ENCODE results near the gene DNAJB8.
A peak's percentile ranks its signal among the peaks of the same experiment; 100 is the strongest.

Gene DNAJB8

GRCh38 chr3:128434524-128434923 lies 32.2 kb downstream of the DNAJB8 start:
- no peak for DNase-seq (ENCODE audit: low read depth, low spot score)
- no peak overlapping the region for H3K4me3 ChIP-seq (ENCODE audit: low read length)

DNA sequence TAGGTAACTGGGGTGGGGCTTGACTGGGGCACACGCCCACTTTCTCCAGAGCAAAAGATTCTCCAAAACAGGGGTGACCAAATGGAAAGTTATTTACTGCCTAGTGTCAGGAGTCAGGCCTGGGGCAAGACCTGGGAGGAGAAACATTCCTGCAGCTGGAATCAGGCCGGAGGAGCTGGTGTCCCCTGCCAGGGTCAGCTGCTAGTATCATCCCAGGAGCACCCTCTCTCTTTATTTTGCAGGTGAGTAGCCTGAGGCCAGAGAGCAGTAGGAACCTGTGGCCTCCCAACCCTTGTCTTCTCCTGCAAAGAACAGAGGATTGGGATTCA lies 32.9 kb downstream of the DNAJB8 start:
- no peak for DNase-seq (ENCODE audit: low read depth, low spot score)

GRCh38 chr3:128432971-128433836 lies 33.5 kb downstream of the DNAJB8 start:
- no peak overlapping the region for H3K4me3 ChIP-seq (ENCODE audit: low read length)

More for the DNA sequence above, 32.9 kb downstream of the DNAJB8 start:
- H3K4me3 ChIP-seq (ENCODE audit: low read length), result no peak overlapping the region

GRCh38 chr3:128432301-128432970 lies 34.3 kb downstream of the DNAJB8 start:
- H3K4me3 ChIP-seq (ENCODE audit: low read length), result no peak overlapping the region

More at GRCh38 chr3:128432971-128433836, 33.5 kb downstream of the DNAJB8 start:
- DNase-seq (ENCODE audit: low read depth, low spot score), result no peak

DNA sequence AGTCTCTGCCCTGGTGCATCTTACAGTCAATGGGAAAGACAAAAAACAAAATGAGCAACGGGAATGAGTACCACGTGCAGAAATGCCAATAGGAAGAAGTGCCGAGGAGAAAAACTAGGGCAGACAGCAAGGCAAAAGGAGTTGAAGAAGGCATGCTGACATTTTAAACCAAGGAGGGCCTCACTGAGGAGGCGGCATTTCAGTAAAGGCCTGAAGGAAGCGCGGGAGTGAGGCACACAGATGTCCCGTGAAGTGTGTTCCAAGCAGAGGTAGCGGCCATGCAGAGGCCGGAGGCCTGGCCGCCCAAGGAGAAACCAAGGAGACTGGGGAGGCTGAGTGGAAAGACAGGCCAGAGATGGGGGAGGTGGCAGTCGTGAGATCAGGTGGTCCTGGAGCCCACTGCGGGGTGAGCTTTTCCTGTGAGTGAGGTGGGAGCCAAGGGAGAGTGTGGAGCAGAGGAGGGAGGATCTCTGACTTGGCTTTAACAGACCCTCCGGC lies 34.8 kb downstream of the DNAJB8 start:
- DNase-seq (ENCODE audit: low read depth, low spot score), result no peak
- H3K4me3 ChIP-seq (ENCODE audit: low read length), result no peak overlapping the region

More at GRCh38 chr3:128432301-128432970, 34.3 kb downstream of the DNAJB8 start:
- no peak for DNase-seq (ENCODE audit: low read depth, low spot score)

DNA sequence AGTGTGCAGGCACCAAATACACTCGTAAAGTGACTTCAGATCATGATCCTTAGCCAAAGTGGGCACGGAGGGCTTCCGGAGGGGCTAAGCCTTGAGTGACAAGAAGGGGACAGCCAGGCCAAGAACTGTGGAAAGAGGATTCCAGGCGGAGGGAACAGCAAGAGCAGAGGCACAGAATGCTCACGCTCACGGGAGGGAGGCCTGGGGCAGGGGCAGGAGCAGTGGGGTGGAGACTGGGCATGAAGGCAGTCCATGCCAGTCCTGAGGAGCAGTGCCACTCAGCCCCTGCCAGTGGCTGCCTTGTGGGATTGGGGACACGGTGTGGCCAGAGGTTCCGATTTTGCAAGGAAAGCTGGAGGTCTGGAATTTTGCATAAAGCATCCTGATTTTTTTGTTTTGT lies 36.0 kb downstream of the DNAJB8 start:
- no peak for DNase-seq (ENCODE audit: low read depth, low spot score)

GRCh38 chr3:128430301-128430700 lies 36.4 kb downstream of the DNAJB8 start:
- H3K4me3 ChIP-seq (ENCODE audit: low read length), result no peak overlapping the region
- no peak for DNase-seq (ENCODE audit: low read depth, low spot score)

More for the DNA sequence above, 36.0 kb downstream of the DNAJB8 start:
- H3K4me3 ChIP-seq (ENCODE audit: low read length), result no peak overlapping the region

GRCh38 chr3:128429751-128430150 lies 36.9 kb downstream of the DNAJB8 start:
- DNase-seq (ENCODE audit: low read depth, low spot score), result no peak
- no peak overlapping the region for H3K4me3 ChIP-seq (ENCODE audit: low read length)

DNA sequence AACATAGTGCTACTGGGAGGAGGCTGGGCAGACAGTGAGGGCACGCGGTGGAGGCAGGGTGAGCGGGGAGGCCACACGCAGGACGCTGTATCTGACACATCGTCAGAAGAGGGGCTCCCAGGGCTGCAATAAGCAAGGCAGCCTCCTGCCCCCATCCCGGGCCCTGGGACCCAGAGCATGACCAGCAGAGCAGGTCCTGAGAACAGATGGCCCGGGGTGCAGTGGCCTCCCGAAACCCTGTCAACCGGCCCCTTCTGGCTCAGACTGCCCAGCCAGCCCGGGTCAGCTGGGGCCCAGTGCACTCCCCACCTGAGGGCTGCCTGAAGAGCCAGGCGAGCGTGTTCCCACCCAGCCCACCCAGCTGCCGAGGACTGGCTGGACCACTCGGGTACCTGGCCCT lies 37.4 kb downstream of the DNAJB8 start:
- H3K4me3 ChIP-seq (ENCODE audit: low read length), result no peak overlapping the region
- no peak for DNase-seq (ENCODE audit: low read depth, low spot score)

GRCh38 chr3:128427872-128428822 lies 38.5 kb downstream of the DNAJB8 start:
- H3K4me3 ChIP-seq (ENCODE audit: low read length), result no peak overlapping the region
- DNase-seq (ENCODE audit: low read depth, low spot score), result no peak

DNA sequence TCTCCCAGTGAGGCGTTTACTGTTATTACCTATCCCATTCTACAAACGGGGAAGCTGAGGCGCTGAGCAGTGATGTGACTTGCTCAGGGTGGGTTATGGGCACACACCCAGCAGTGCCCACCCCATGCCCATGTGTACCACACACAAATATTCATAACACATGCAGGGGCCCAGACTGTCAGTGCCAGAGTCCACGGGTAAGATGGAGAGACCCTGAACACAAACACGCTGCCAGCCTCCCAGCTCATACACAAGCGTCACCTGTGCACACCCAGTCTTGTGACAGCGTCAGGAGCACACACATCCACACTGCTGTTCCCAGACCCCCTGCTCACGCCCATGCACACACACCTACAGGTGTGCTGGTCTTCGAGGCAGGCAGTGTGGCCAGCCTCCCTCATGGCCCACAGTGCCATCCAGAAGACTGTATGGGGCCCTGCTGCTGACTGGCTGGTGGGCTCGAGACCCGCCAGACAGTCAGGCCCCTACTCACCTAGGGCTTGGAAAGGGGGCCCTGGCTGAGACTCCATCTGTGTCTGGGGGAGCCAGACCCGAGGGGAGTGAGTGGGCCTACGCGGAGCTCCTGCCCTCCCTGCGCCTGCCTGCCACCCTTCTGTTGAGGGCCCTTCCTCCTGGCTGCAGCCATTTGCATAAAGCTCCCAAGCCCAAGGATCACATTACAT lies 39.4 kb downstream of the DNAJB8 start:
- DNase-seq (ENCODE audit: low read depth, low spot score), result no peak
- no peak overlapping the region for H3K4me3 ChIP-seq (ENCODE audit: low read length)

- no peak for DNase-seq (ENCODE audit: low read depth, low spot score)
- peak overlapping the region; percentile 9; the same call in 1 of the 2 replicates for H3K4me3 ChIP-seq (ENCODE audit: low read length)
Measured at GRCh38 chr3:128426128-128426921, 40.4 kb downstream of the DNAJB8 start.

DNA sequence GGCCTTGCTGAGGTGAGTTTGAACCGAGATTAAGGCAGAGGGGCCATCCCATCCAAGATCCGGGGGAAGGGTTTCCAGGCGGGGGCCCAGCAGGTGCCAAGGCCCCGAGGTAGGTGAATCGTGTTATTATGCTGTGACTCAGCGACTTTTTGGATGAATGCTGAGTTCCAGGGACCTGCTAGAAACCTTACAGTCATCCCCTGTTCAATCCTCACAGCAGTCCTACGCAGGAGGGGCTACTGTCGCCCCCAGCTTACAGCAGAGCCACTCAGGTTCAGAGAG lies 40.9 kb downstream of the DNAJB8 start:
- no peak for DNase-seq (ENCODE audit: low read depth, low spot score)
- no peak overlapping the region for H3K4me3 ChIP-seq (ENCODE audit: low read length)

GRCh38 chr3:128425142-128425845 lies 41.4 kb downstream of the DNAJB8 start:
- no peak overlapping the region for H3K4me3 ChIP-seq (ENCODE audit: low read length)
- DNase-seq (ENCODE audit: low read depth, low spot score), result no peak

DNA sequence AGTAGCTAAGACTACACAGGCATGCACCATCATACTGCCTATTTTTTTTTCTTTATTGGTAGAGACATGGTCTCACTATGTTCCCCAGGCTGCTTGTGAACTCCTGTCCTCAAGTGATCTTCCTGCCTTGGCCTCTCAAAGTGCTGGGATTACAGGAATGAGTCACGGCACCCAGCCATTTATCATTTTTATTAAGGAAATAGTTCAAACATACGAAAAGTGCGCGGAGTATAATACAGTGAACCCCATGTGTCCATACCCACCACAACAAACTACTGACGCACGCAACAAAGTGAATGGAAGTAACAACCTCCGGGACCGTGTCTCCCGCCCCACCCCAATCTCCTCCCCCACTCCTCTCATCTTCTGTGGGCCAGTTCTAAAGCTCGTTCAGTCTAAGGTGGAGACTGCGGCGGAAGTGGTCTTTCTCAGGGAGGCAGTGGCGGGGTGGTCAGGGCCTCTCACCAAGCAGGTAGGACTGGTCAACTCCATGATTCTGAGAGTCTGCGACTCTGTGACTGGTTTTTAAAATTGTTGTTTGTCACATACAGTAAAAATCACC lies 42.1 kb downstream of the DNAJB8 start:
- no peak for DNase-seq (ENCODE audit: low read depth, low spot score)

GRCh38 chr3:128423525-128424147 lies 43.1 kb downstream of the DNAJB8 start:
- no peak for DNase-seq (ENCODE audit: low read depth, low spot score)
- H3K4me3 ChIP-seq (ENCODE audit: low read length), result no peak overlapping the region

More for the DNA sequence above, 42.1 kb downstream of the DNAJB8 start:
- no peak overlapping the region for H3K4me3 ChIP-seq (ENCODE audit: low read length)

Measured in Jurkat, Clone E6-1 (cell line).